ENCODE measurements around the gene SNTG2.
"Not testable (repeated sequence)": the region's sequence is repeated elsewhere in the genome, so short reads cannot be mapped to it uniquely, and the experiment has no call there.

- not testable (repeated sequence) for TF ChIP-seq EP300, CTCF, POLR2A (IDR thresholded peaks at IDR 0.05)
Measured at GRCh38 chr2:1387954-1388725, 437.5 kb downstream of the SNTG2 start.

All from tibial nerve (tissue), 4 donors.